Sigmoid colon (tissue), 7 donors: ENCODE data around the gene GPM6B. TPM values are rescaled to one million over a fixed set of nuclear protein-coding genes. Genes with fewer than 3 reads are reported as not detected.

ENCODE experiments used
- DNase-seq: peaks from one replicate; pipeline ENCODE4 v3.0.0-alpha.2; 2019
- H3K27ac ChIP-seq, 4 donors: fragments of 200-600 bp; sonication (generic); one replicate each; pipeline ENCODE4 v1.5.1; 2016 to 2019; ENCODE audit warnings: mild to moderate bottlenecking in 1 of 4
- H3K27me3 ChIP-seq, 3 donors: fragments of 200-600 bp; sonication (generic); one replicate each; pipeline ENCODE4 v1.5.1; 2019; ENCODE audit warnings: mild to moderate bottlenecking in 1 of 3
- H3K36me3 ChIP-seq, 4 donors: fragments of 200-600 bp; sonication (generic); one replicate each; pipeline ENCODE4 v1.5.1; 2016 to 2019
- H3K4me1 ChIP-seq, 4 donors: fragments of 200-600 bp; sonication (generic); one replicate each; pipeline ENCODE4 v1.5.1; 2017 to 2019
- H3K4me3 ChIP-seq, 4 donors: fragments of 200-600 bp; sonication (generic); one replicate each; pipeline ENCODE4 v1.5.1; 2017 to 2019; ENCODE audit warnings: mild to moderate bottlenecking in 2 of 4, moderate library complexity in 1 of 4
- H3K9me3 ChIP-seq, 4 donors: fragments of 200-600 bp in 3 of 4; sonication (generic) in 3 of 4; one replicate each; pipeline versions ENCODE4 v1.5.1 to v1.6.1; 2013 to 2019
- EP300 ChIP-seq, 4 donors: sonication (generic); formaldehyde crosslinking; IDR thresholded peaks; one replicate each; pipeline ENCODE4 v1.6.1; 2017; ENCODE audit warnings: antibody characterized with exemption in 4 of 4
- POLR2A ChIP-seq, 2 donors: fragments of 450-650 bp; IDR thresholded peaks; one replicate each; pipeline ENCODE4 v1.6.1; 2016; ENCODE audit warnings: antibody characterized with exemption in 2 of 2, mild to moderate bottlenecking in 2 of 2, moderate library complexity in 2 of 2
- POLR2AphosphoS5 ChIP-seq, 4 donors: sonication (generic); formaldehyde crosslinking; IDR thresholded peaks; one replicate each; pipeline ENCODE4 v1.6.1; 2017; ENCODE audit warnings: antibody characterized with exemption in 4 of 4
- WGBS, 2 donors: extraction: QIAGEN DNeasy Blood & Tissue Kit; methylation state at CpG; one replicate each; pipeline ENCODE4 v1.1.7; 2013; 5-methylcytosine and 5-hydroxymethylcytosine counted together
- intact Hi-C: fragments of 100-400 bp; cut with DNase I; formaldehyde crosslinking; loops from one replicate; pipeline ENCODE4 v1.15.1; 2023
- polyA plus RNA-seq, 3 donors: library from polyadenylated mRNA; stranded (reverse); fragments of 200-250 nt; gene quantifications; one replicate each; pipeline ENCODE4 v1.2.3, GENCODE V29; 2013
- total RNA-seq, 4 donors: library from RNA; depleted of rRNA; stranded (reverse); fragments of >200 nt; gene quantifications; one replicate each; pipeline ENCODE4 v1.1.0, GENCODE V29; 2016
- TF ChIP-seq, protein P1 (sequence below), 4 experiments: fragments of 450-650 bp in 3 of 4; fragments of 200-600 bp in 1 of 4; IDR thresholded peaks; one replicate each; pipeline ENCODE4 v1.5.1; 2016 to 2019; ENCODE audit warnings: antibody characterized with exemption in 4 of 4, mild to moderate bottlenecking in 3 of 4, moderate library complexity in 2 of 4
- donor health status: healthy with polysubstance abuse.
- donor health status: Bipolar disorder and iron deficiency.
- donor health status: healthy.

GPM6B gene
- total and polyA plus RNA-seq, 7 donors = 0.46 to 40.3 (median 24.0) TPM

DNA sequence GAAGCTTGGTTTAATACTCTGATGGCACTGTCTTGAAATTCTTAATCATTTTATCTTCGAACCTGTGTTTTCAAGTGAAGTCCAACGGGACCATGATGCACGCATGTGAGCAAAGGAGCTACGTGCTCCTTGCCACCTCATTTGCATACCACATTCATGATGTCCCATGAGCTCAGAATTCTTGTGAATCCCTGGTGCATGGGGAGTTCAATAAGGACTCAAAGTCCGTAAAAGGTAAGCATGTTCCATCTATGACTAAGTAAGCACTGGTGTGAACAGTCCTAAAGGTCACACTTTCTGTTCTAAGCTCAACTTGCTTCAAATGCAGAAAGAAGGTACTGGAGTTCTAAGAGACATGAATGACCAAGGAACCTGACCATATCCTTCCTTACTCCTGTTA lies 13.1 kb upstream of the GPM6B start:
- Histone ChIP-seq H3K27me3 (no peaks in the 10 kb centered on the region), H3K9me3 (no peaks in the 10 kb centered on the region), H3K27ac (no peak overlapping the region), H3K4me1 (peaks cover 0 to 6% (median 0%) of the 10 kb centered on the region in 4 donors), H3K36me3 (no peaks in the 10 kb centered on the region), H3K4me3 (no peak overlapping the region)
- TF ChIP-seq, protein P1, sequence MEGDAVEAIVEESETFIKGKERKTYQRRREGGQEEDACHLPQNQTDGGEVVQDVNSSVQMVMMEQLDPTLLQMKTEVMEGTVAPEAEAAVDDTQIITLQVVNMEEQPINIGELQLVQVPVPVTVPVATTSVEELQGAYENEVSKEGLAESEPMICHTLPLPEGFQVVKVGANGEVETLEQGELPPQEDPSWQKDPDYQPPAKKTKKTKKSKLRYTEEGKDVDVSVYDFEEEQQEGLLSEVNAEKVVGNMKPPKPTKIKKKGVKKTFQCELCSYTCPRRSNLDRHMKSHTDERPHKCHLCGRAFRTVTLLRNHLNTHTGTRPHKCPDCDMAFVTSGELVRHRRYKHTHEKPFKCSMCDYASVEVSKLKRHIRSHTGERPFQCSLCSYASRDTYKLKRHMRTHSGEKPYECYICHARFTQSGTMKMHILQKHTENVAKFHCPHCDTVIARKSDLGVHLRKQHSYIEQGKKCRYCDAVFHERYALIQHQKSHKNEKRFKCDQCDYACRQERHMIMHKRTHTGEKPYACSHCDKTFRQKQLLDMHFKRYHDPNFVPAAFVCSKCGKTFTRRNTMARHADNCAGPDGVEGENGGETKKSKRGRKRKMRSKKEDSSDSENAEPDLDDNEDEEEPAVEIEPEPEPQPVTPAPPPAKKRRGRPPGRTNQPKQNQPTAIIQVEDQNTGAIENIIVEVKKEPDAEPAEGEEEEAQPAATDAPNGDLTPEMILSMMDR (IDR thresholded peaks at IDR 0.05) = no peak
- DNase-seq = no peak
- intact Hi-C loops = no loop called here
- WGBS, 2 donors = 89 to 94% methylated on average over 5 of the region's 5 CpGs

DNA sequence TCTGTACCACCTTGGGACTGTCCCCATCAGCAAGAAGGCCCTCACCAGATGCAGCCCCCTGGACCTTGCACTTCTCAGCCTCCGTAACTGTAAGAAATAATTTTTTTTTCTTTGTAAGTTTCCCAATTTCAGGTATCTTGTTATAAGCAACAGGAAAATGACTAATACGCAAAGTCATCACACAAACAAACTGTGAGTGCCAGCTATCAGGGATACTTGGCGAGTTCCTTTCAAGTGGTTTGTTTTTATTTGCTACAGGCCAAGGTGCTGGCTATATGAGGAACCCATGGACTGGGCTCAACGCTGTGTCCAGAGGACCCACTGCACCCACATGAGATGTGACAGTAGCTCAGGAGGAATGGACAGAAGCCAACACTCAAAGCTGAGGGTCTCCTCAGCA lies 11.5 kb upstream of the GPM6B start:
- Histone ChIP-seq H3K4me1 (peaks cover 0 to 6% (median 0%) of the 10 kb centered on the region in 4 donors), H3K27me3 (no peaks in the 10 kb centered on the region), H3K9me3 (no peaks in the 10 kb centered on the region), H3K36me3 (no peaks in the 10 kb centered on the region), H3K4me3 (no peak overlapping the region), H3K27ac (no peak overlapping the region)
- no peak for DNase-seq
- no peak for TF ChIP-seq EP300 (IDR thresholded peaks at IDR 0.05)
- no peak for TF ChIP-seq POLR2AphosphoS5 (IDR thresholded peaks at IDR 0.05)
- TF ChIP-seq POLR2A (IDR thresholded peaks at IDR 0.05) = no peak
- TF ChIP-seq, protein P1 (IDR thresholded peaks at IDR 0.05) = no peak
- intact Hi-C loops = no loop called here
- WGBS, 2 donors = 90 to 96% methylated on average over 4 of the region's 4 CpGs

DNA sequence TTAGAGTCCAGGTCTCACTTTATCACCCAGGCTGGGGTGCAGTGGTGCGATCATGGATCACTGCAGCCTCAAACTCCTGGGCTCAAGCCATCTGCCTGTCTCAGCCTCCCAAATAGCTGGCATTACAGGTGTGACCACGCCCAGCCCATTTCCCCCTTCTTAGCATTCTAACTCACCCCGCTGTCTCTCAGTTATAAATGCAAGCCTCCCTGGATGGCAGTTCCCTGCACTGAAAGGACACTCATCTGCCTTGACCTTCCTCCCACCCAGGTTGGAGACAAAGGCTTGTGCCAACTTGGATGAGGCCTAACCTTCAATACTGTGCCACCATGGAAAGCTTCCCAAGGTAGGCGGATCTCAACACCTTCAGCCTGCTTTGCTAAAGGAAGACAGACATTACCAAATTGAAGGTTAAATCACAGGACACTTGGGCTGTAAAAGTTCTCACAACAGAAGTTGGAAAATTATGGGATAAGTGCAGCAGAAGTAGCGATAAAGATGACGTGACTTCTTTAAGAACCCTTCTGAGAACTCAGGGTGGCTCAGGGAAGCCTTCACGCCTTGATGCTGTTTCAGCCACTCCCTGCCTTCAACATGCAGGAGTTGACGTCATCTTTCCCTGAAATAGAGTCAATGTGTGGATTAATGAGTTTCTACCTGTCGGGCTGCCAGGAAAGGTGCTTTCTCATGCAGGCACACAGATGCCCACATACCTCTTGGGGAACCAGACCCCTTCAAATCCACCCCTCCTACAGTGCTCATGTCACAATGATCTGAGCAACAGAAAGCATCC lies 10.6 kb upstream of the GPM6B start:
- DNase-seq = no peak
- Histone ChIP-seq H3K36me3 (no peaks in the 10 kb centered on the region), H3K27me3 (no peaks in the 10 kb centered on the region), H3K4me1 (peaks cover 0 to 6% (median 0%) of the 10 kb centered on the region in 4 donors), H3K9me3 (no peaks in the 10 kb centered on the region), H3K4me3 (no peak overlapping the region), H3K27ac (no peak overlapping the region)
- no peak for TF ChIP-seq POLR2AphosphoS5 (IDR thresholded peaks at IDR 0.05)
- TF ChIP-seq, protein P1 (IDR thresholded peaks at IDR 0.05) = no peak
- TF ChIP-seq POLR2A (IDR thresholded peaks at IDR 0.05) = no peak
- TF ChIP-seq EP300 (IDR thresholded peaks at IDR 0.05) = no peak
- WGBS, 2 donors = 69 to 82% methylated on average over 9 of the region's 9 CpGs
- intact Hi-C loops = no loop called here

DNA sequence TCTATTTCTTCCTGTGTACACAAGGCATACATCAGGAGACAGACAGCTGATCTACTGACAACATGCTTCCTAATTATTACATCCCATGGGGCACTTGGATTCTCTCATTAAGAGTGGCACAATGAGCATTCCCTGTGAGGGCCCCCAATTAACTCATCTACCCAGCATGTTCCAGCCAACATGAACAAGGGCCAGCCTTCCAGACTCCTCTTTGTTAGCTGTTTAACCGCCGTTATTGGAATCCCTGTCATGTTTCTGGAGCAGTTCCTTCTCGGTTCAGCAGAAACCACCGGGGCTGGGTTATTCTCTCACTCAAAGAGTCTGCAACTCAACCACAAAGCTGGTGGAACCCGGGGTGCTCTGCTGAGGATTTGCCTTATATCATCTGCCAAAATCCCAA lies 9.9 kb upstream of the GPM6B start:
- TF ChIP-seq EP300 (IDR thresholded peaks at IDR 0.05) (no peak), POLR2A (IDR thresholded peaks at IDR 0.05) (no peak), POLR2AphosphoS5 (IDR thresholded peaks at IDR 0.05) (no peak)
- TF ChIP-seq, protein P1 (IDR thresholded peaks at IDR 0.05) = no peak
- Histone ChIP-seq H3K36me3 (no peaks in the 10 kb centered on the region), H3K27ac (no peak overlapping the region), H3K27me3 (no peaks in the 10 kb centered on the region), H3K9me3 (no peaks in the 10 kb centered on the region), H3K4me1 (peaks cover 0 to 6% (median 0%) of the 10 kb centered on the region in 4 donors), H3K4me3 (no peak overlapping the region)
- 91 to 93% methylated on average over 5 of the region's 5 CpGs for WGBS, 2 donors
- intact Hi-C loops = no loop called here
- DNase-seq = no peak
